Naive B cell (primary cell): Measurements from ENCODE around the gene HTR6. TPM values are rescaled to one million over a fixed set of nuclear protein-coding genes. Genes with fewer than 3 reads are reported as not detected.

ENCODE experiments used
- ATAC-seq, 2 donors: fragments of 150-1000 bp; cut with Tn5 transposase; 2 replicates each; pipeline ENCODE4 v1.10.0; 2021; ENCODE audit warnings: low read depth in 2 of 2, mild to moderate bottlenecking in 2 of 2, moderate library complexity in 2 of 2
- DNase-seq: peaks from one replicate; pipeline ENCODE4 v3.0.0; 2022
- H3K27ac Mint-ChIP-seq, 6 donors: one replicate each; pipeline ENCODE4 v1.8.0; 2020 to 2022; ENCODE audit warnings: mild to moderate bottlenecking in 6 of 6, mixed read lengths in 6 of 6, moderate library complexity in 5 of 6, inconsistent platforms in 2 of 6
- H3K27me3 Mint-ChIP-seq, 3 donors: one replicate each; pipeline ENCODE4 v1.8.0; 2021 to 2022; ENCODE audit warnings: mixed read lengths in 3 of 3, mild to moderate bottlenecking in 1 of 3
- H3K36me3 Mint-ChIP-seq, 2 donors: one replicate each; pipeline ENCODE4 v1.8.0; 2020 to 2022; ENCODE audit warnings: mixed read lengths in 2 of 2, inconsistent platforms in 1 of 2, mild to moderate bottlenecking in 1 of 2
- H3K4me1 Mint-ChIP-seq, 3 donors: one replicate each; pipeline ENCODE4 v1.8.0; 2020 to 2022; ENCODE audit warnings: mixed read lengths in 3 of 3, inconsistent platforms in 1 of 3, mild to moderate bottlenecking in 1 of 3, moderate library complexity in 1 of 3
- H3K4me3 Mint-ChIP-seq, 8 donors: one replicate each; pipeline ENCODE4 v1.8.0; 2020 to 2022; ENCODE audit warnings: mild to moderate bottlenecking in 8 of 8, mixed read lengths in 8 of 8, moderate library complexity in 8 of 8, inconsistent platforms in 2 of 8
- H3K9me3 Mint-ChIP-seq, 7 donors: one replicate each; pipeline ENCODE4 v1.8.0; 2020 to 2022; ENCODE audit warnings: mixed read lengths in 7 of 7, mild to moderate bottlenecking in 5 of 7, inconsistent platforms in 2 of 7, moderate library complexity in 1 of 7
- polyA plus RNA-seq, 6 donors: library from polyadenylated mRNA; unstranded; fragments of 300-500 nt; fragmentation: Illumina TruSeq; gene quantifications; one replicate each; pipeline ENCODE4 v1.2.3, GENCODE V29; 2021; ENCODE audit warnings: low read depth in 6 of 6

Gene HTR6
- not detected for polyA plus RNA-seq

- peaks cover 0 to 3% (median 0%) of the 10 kb centered on the region in 7 donors for H3K9me3 Mint-ChIP-seq
- peaks cover 0 to 8% of the 10 kb centered on the region in 2 donors for H3K36me3 Mint-ChIP-seq
- peaks cover 61 to 77% (median 66%) of the 10 kb centered on the region in 3 donors for H3K27me3 Mint-ChIP-seq
- peaks cover 16 to 23% (median 19%) of the 10 kb centered on the region in 3 donors for H3K4me1 Mint-ChIP-seq
- peak within 1 kb of the TSS in 1 of 6 donors; percentile 25 for H3K27ac Mint-ChIP-seq
- ATAC-seq (peak; percentile 34 to 37), DNase-seq (no peak)
- peak within 1 kb of the TSS in 7 of 8 donors; percentile 27 to 80 (median 51) for H3K4me3 Mint-ChIP-seq
Measured at GRCh38 chr1:19664453-19665185, at the start of gene HTR6. Gene HTR6 (plus strand): TSS chr1:19664875. CDS start chr1:19665754, 879 bp downstream.

- peak overlapping the region in 1 of 8 donors; percentile 44 for H3K4me3 Mint-ChIP-seq
- H3K9me3 Mint-ChIP-seq, result no peaks in the 10 kb centered on the region
- H3K36me3 Mint-ChIP-seq, result peaks cover 8% of the 10 kb centered on the region in 2 donors
- ATAC-seq (no peak), DNase-seq (no peak)
- peaks cover 4 to 18% (median 16%) of the 10 kb centered on the region in 3 donors for H3K4me1 Mint-ChIP-seq
- no peaks in the 10 kb centered on the region for H3K27me3 Mint-ChIP-seq
- H3K27ac Mint-ChIP-seq, result peak overlapping the region in 3 of 6 donors; percentile 5 to 36 (median 10)
Measured at GRCh38 chr1:19615438-19615837, 49.2 kb upstream of the HTR6 start.

- Mint-ChIP-seq H3K4me1 (peaks cover 4 to 18% (median 18%) of the 10 kb centered on the region in 3 donors), H3K27me3 (no peaks in the 10 kb centered on the region), H3K4me3 (no peak overlapping the region), H3K9me3 (no peaks in the 10 kb centered on the region), H3K36me3 (peaks cover 8% of the 10 kb centered on the region in 2 donors), H3K27ac (no peak overlapping the region)
- ATAC-seq (no peak), DNase-seq (no peak)
Measured at GRCh38 chr1:19616489-19616888, 48.2 kb upstream of the HTR6 start.

DNA sequence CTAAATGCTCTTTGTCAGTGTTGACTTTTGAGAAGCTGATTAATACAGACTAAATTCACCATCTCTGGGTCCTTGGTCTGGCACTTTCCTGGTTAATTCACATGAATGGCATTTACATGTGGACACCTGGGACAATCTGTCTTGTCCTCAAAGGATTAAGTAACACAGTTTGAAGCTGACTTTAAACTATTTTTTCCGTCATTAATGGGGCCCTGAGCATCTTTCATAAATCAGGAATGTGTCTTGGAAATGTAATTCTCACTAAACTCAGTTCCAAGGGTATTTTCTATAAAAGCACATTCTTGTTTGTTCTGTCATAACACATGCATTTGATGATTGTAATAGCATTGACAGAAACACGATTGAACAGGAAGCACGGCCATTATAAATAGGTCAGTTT, 47.3 kb upstream of the HTR6 start:
- peaks cover 8% of the 10 kb centered on the region in 2 donors for H3K36me3 Mint-ChIP-seq
- H3K27ac Mint-ChIP-seq, result no peak overlapping the region

GRCh38 chr1:19618428-19618827, 46.2 kb upstream of the HTR6 start:
- peaks cover 4 to 15% (median 10%) of the 10 kb centered on the region in 3 donors for H3K4me1 Mint-ChIP-seq
- H3K27ac Mint-ChIP-seq, result no peak overlapping the region
- DNase-seq, result no peak
- H3K4me3 Mint-ChIP-seq, result no peak overlapping the region
- no peaks in the 10 kb centered on the region for H3K9me3 Mint-ChIP-seq
- no peak for ATAC-seq
- H3K27me3 Mint-ChIP-seq, result no peaks in the 10 kb centered on the region
- peaks cover 8% of the 10 kb centered on the region in 2 donors for H3K36me3 Mint-ChIP-seq

More for the DNA sequence above, 47.3 kb upstream of the HTR6 start:
- Mint-ChIP-seq H3K27me3 (no peaks in the 10 kb centered on the region), H3K9me3 (no peaks in the 10 kb centered on the region), H3K4me1 (peaks cover 4 to 21% (median 18%) of the 10 kb centered on the region in 3 donors), H3K4me3 (no peak overlapping the region)
- DNase-seq, result no peak
- ATAC-seq, result no peak

DNA sequence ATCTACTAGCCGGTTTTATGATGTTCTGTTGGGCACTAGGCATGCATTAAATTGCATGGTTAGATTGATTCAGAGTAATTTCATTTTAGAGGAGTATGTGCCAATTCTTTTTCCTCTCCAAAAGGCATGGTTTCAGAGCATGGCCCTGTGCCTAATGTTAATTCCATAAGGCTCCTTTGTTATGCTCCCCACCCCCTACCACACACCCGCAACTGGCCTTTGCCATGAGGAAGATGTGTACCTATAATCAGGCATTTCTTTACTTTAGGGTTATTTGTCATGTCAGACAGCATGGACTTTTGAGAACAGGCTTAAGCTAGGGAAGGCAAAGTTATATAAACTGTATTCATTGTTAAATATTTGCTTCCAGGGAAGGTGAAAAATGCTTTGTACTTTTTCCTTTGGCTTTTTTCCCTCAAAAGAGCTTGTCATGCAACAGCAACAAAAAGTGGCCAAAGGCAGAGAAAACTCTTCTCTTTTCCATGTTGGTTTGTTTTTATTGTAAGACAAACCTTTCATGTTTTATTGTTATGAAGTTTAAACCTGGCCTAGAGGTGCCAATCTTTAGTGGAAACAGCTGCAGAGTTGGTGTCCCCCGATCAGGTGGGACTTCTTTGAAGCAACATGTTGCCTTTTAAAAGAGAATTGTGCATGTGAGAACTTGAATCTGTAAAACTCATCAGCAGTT, 44.8 kb upstream of the HTR6 start:
- peak overlapping the region in 1 of 6 donors; percentile 45 for H3K27ac Mint-ChIP-seq
- peaks cover 6 to 8% of the 10 kb centered on the region in 2 donors for H3K36me3 Mint-ChIP-seq
- no peaks in the 10 kb centered on the region for H3K27me3 Mint-ChIP-seq
- DNase-seq (no peak), ATAC-seq (no peak)
- H3K9me3 Mint-ChIP-seq, result no peaks in the 10 kb centered on the region
- peaks cover 6 to 15% (median 8%) of the 10 kb centered on the region in 3 donors for H3K4me1 Mint-ChIP-seq
- no peak overlapping the region for H3K4me3 Mint-ChIP-seq

GRCh38 chr1:19620786-19621185, 43.9 kb upstream of the HTR6 start:
- Mint-ChIP-seq H3K4me3 (no peak overlapping the region), H3K36me3 (peaks cover under 1% of the 10 kb centered on the region in 2 donors), H3K4me1 (peaks cover 4 to 10% (median 6%) of the 10 kb centered on the region in 3 donors), H3K27ac (no peak overlapping the region), H3K27me3 (no peaks in the 10 kb centered on the region), H3K9me3 (no peaks in the 10 kb centered on the region)
- DNase-seq, result no peak
- ATAC-seq, result no peak

DNA sequence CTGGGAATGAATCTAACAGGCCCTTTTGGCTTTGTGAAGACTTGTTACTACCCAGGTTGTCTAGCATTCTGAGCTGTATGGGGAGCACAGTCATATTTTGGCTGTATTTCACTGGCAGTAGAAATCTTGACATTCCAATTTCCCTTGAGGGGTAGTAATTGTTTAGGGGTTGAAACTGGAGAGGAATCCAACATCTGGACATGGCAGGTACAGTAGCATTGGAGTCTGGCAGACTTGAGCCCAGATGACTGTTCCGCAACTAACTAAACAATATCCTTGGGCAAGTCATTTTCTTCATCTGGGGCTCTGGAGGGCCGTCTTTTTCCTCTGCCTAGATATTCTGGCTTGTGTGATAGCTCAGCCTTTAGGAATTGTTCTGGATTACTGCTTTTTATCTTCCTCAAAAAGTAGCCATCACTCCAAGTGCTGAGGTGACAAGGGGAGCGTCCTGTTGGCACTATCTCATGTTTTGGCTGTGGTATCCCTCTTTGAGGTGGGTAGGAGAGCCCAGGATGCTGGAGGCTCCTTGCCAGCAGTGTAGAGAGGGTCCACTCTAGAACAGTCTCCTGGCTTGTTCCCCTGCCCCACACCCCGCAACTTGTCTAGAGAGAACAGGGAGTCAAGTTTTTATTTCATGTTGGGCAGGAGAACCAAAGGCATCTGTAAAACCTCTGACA, 43.3 kb upstream of the HTR6 start:
- Mint-ChIP-seq H3K4me3 (no peak overlapping the region), H3K27me3 (no peaks in the 10 kb centered on the region), H3K4me1 (peaks cover 6 to 10% (median 7%) of the 10 kb centered on the region in 3 donors), H3K36me3 (peaks cover 5 to 6% of the 10 kb centered on the region in 2 donors), H3K27ac (peak overlapping the region in 1 of 6 donors; percentile 14), H3K9me3 (no peaks in the 10 kb centered on the region)
- ATAC-seq (no peak), DNase-seq (no peak)

DNA sequence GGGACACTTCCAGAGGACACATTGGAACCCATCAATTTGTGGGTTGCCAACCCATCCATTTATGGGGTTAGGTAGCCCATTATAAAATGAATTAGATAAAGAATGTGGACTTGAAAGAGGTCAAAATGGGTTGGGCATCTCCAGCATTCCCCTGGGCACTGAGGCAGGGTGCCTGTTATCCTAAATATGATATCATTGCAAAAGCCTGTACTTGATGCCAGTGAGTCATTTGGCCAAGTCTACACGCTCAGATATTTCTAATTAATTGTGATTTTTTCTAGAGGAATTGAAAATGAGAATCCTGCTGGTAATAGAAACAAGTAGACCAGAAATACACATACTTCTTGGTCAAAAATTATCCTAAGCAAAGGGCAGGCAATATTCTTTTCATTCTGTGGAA, 42.5 kb upstream of the HTR6 start:
- Mint-ChIP-seq H3K4me1 (peaks cover 6 to 10% (median 7%) of the 10 kb centered on the region in 3 donors), H3K4me3 (no peak overlapping the region), H3K36me3 (peaks cover 9 to 10% of the 10 kb centered on the region in 2 donors), H3K27me3 (no peaks in the 10 kb centered on the region), H3K27ac (peak overlapping the region in 3 of 6 donors; percentile 14 to 36 (median 32)), H3K9me3 (no peaks in the 10 kb centered on the region)
- no peak for ATAC-seq
- no peak for DNase-seq

- peaks cover 12 to 18% of the 10 kb centered on the region in 2 donors for H3K36me3 Mint-ChIP-seq
- no peak overlapping the region for H3K27ac Mint-ChIP-seq
- no peaks in the 10 kb centered on the region for H3K9me3 Mint-ChIP-seq
- H3K4me3 Mint-ChIP-seq, result no peak overlapping the region
- ATAC-seq, result no peak
- no peak for DNase-seq
- H3K4me1 Mint-ChIP-seq, result peaks cover 4 to 10% (median 7%) of the 10 kb centered on the region in 3 donors
- no peaks in the 10 kb centered on the region for H3K27me3 Mint-ChIP-seq
Measured at GRCh38 chr1:19623523-19623922, 41.2 kb upstream of the HTR6 start.

DNA sequence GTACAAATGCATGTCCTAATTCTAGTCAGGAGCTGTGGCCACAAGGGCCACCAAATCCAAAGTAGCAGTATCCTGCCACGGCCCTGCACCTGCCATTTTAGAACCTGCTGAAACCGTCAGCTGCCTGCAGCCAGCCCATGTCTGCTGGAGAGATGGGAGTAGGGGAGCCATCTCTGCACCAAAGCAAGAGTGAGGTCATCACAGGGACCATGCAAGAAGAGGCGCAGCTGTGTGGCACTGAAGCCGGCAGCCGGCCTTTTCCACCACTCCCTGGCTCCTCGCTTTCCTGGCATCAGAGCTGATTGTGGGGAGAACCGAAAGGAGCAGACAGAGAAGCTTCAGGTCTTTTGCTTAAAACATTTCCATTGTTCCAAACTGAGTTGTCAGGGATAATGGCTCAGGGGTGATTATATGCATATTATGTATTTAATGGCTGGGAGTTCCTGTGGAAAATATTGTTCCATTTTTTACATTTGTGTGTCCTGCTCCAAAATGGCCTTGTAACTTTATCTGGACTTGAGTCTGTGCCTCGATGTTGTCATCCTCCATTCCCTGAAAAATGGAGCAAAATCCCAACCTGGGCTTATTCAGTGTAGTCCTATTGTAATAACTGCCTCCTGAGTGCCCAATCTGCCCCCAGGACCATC, 39.3 kb upstream of the HTR6 start:
- H3K9me3 Mint-ChIP-seq, result no peaks in the 10 kb centered on the region
- peaks cover 12 to 22% of the 10 kb centered on the region in 2 donors for H3K36me3 Mint-ChIP-seq

GRCh38 chr1:19628879-19629278, 35.8 kb upstream of the HTR6 start:
- no peaks in the 10 kb centered on the region for H3K27me3 Mint-ChIP-seq
- no peak for DNase-seq
- H3K4me1 Mint-ChIP-seq, result peaks cover under 1 to 6% (median under 1%) of the 10 kb centered on the region in 3 donors
- H3K27ac Mint-ChIP-seq, result no peak overlapping the region
- H3K9me3 Mint-ChIP-seq, result no peaks in the 10 kb centered on the region
- H3K4me3 Mint-ChIP-seq, result no peak overlapping the region
- ATAC-seq, result no peak
- H3K36me3 Mint-ChIP-seq, result peaks cover 12 to 22% of the 10 kb centered on the region in 2 donors

More for the DNA sequence above, 39.3 kb upstream of the HTR6 start:
- no peak for ATAC-seq
- H3K27me3 Mint-ChIP-seq, result no peaks in the 10 kb centered on the region
- peaks cover 2 to 10% (median 6%) of the 10 kb centered on the region in 3 donors for H3K4me1 Mint-ChIP-seq
- DNase-seq, result no peak
- peak overlapping the region in 1 of 6 donors; percentile 15 for H3K27ac Mint-ChIP-seq
- no peak overlapping the region for H3K4me3 Mint-ChIP-seq

- DNase-seq (no peak), ATAC-seq (no peak)
- Mint-ChIP-seq H3K4me1 (peaks cover 0 to 6% (median 0%) of the 10 kb centered on the region in 3 donors), H3K36me3 (peaks cover 12 to 22% of the 10 kb centered on the region in 2 donors), H3K4me3 (no peak overlapping the region), H3K27ac (no peak overlapping the region), H3K9me3 (no peaks in the 10 kb centered on the region), H3K27me3 (no peaks in the 10 kb centered on the region)
Measured at GRCh38 chr1:19629357-19629756, 35.3 kb upstream of the HTR6 start.
